NCI-H526 treated with DMSO at 0.1 percent for 48 hours (cell line): ENCODE data around the gene GLI2.

Experiments used
- DNase-seq: peaks from one replicate; lab custom pipeline; 2025; lab: John Stamatoyannopoulos, UW

Gene GLI2

GRCh38 chr2:120715353-120715752 lies 20.3 kb upstream of the GLI2 start:
- no peak for DNase-seq

- DNase-seq: no peak
Measured at GRCh38 chr2:120715941-120716340, 19.7 kb upstream of the GLI2 start.

- no peak for DNase-seq
Measured at GRCh38 chr2:120716641-120717585, 18.8 kb upstream of the GLI2 start.

GRCh38 chr2:120719491-120719890 lies 16.2 kb upstream of the GLI2 start:
- no peak for DNase-seq

GRCh38 chr2:120720231-120720630 lies 15.4 kb upstream of the GLI2 start:
- no peak for DNase-seq

GRCh38 chr2:120720746-120721375 lies 14.8 kb upstream of the GLI2 start:
- DNase-seq: no peak

GRCh38 chr2:120722246-120722567 lies 13.5 kb upstream of the GLI2 start:
- no peak for DNase-seq

- no peak for DNase-seq
Measured at GRCh38 chr2:120722568-120723421, 12.9 kb upstream of the GLI2 start.

GRCh38 chr2:120726245-120726644 lies 9.4 kb upstream of the GLI2 start:
- no peak for DNase-seq

- DNase-seq: no peak
Measured at GRCh38 chr2:120729406-120730399, 6.0 kb upstream of the GLI2 start.

- no peak for DNase-seq
Measured at GRCh38 chr2:120731175-120731574, 4.5 kb upstream of the GLI2 start.

GRCh38 chr2:120732506-120733237 lies 3.0 kb upstream of the GLI2 start:
- DNase-seq: no peak

- no peak for DNase-seq
Measured at GRCh38 chr2:120733238-120733932, 2.3 kb upstream of the GLI2 start.

GRCh38 chr2:120734930-120735651 lies 577 bp upstream of the GLI2 start:
- DNase-seq: no peak

GRCh38 chr2:120736202-120736623 lies 545 bp downstream of the GLI2 start:
- DNase-seq: no peak

- no peak for DNase-seq
Measured at GRCh38 chr2:120736624-120737339, 1.1 kb downstream of the GLI2 start.

- no peak for DNase-seq
Measured at GRCh38 chr2:120737340-120738101, 1.9 kb downstream of the GLI2 start.

GRCh38 chr2:120738117-120738516 lies 2.4 kb downstream of the GLI2 start:
- no peak for DNase-seq
